Measurements from ENCODE around the gene SHISA9.

GRCh38 chr16:12976496-12976895 lies 75.1 kb downstream of the SHISA9 start:
- no peak for TF ChIP-seq POLR2AphosphoS5 (IDR thresholded peaks at IDR 0.05; ENCODE audit: low read depth, low read length)
- no peak for TF ChIP-seq TAF1 (IDR thresholded peaks at IDR 0.05; ENCODE audit: borderline replicate concordance, insufficient read depth, low read length)
- TF ChIP-seq REST (IDR thresholded peaks at IDR 0.05; ENCODE audit: insufficient read depth in 1 of 2, low read depth in 2 of 2, low read length in 2 of 2): no peak
- no peak for TF ChIP-seq SIN3A (IDR thresholded peaks at IDR 0.05; ENCODE audit: borderline replicate concordance, insufficient read depth, low read length)
